Stimulated activated effector memory CD8-positive, alpha-beta T cell treated with anti-CD3 and anti-CD28 coated beads, Interleukin-12 subunit alpha, Interleukin-12 subunit beta, amount 100 ng/mL, for 72 hours (primary cell): ENCODE measurements around the gene CYBRD1.

ENCODE experiments used
- ATAC-seq: fragments of 150-1000 bp; cut with Tn5 transposase; 2 replicates; pipeline ENCODE4 v1.10.0; 2021
- DNase-seq, 2 donors: peaks; one replicate each; pipeline ENCODE4 v3.0.0; 2021 to 2022; ENCODE audit warnings: low spot score in 2 of 2
- H3K27ac Mint-ChIP-seq: one replicate; pipeline ENCODE4 v1.8.0; 2022; ENCODE audit warnings: mild to moderate bottlenecking, mixed read lengths
- H3K36me3 Mint-ChIP-seq: one replicate; pipeline ENCODE4 v1.8.0; 2022; ENCODE audit warnings: mild to moderate bottlenecking, mixed read lengths
- H3K4me1 Mint-ChIP-seq: one replicate; pipeline ENCODE4 v1.8.0; 2022; ENCODE audit warnings: mixed read lengths
- H3K4me3 Mint-ChIP-seq: one replicate; pipeline ENCODE4 v1.8.0; 2022; ENCODE audit warnings: mild to moderate bottlenecking, mixed read lengths
- H3K9me3 Mint-ChIP-seq: one replicate; pipeline ENCODE4 v1.8.0; 2022; ENCODE audit warnings: mixed read lengths

The CYBRD1 gene

DNA sequence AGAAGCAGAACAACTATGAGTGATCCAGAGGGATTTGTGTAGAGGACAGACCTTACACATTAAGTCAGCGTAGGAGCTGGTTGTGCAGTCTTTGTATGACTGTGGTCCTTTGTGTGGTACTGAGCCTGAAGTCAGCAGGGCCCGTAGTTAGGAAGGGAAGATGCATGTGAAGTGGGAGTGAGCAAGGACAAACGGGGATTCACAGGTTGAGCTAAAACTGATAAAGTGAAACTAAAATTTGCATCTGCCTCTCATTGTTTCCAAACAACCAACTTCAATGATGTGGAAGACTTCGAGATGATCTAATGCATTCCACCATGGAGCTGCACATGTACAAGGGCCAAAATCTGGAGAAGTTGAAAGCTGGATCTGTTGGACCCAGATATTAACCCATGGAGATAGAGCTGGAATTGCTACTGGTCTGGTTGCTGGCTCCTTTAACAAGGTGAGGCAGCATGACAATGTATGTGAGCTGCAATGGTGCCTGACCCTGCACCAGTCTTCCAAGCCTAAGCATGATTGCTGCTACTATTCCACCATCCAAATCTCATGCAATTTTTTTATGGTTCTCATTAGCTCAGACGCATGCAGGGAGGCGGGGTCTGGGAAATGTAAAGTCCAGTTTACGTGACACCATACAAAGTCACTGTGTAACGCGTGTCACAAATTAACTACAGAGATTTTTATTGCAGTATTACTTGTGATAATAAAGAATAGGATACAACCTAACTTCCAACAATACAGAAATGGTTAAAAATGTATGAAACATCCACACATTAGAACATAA, 12.1 kb upstream of the CYBRD1 start:
- Mint-ChIP-seq H3K27ac (no peak overlapping the region), H3K9me3 (no peaks in the 10 kb centered on the region), H3K36me3 (no peaks in the 10 kb centered on the region), H3K4me3 (no peak overlapping the region), H3K4me1 (peaks cover 7% of the 10 kb centered on the region)
- DNase-seq (no peak), ATAC-seq (peak; percentile 51)

- Mint-ChIP-seq H3K36me3 (no peaks in the 10 kb centered on the region), H3K4me3 (no peak overlapping the region), H3K4me1 (peaks cover 7% of the 10 kb centered on the region), H3K27ac (no peak overlapping the region), H3K9me3 (no peaks in the 10 kb centered on the region)
- DNase-seq: no peak
- no peak for ATAC-seq
Observed at GRCh38 chr2:171512014-171512413, 10.3 kb upstream of the CYBRD1 start.

DNA sequence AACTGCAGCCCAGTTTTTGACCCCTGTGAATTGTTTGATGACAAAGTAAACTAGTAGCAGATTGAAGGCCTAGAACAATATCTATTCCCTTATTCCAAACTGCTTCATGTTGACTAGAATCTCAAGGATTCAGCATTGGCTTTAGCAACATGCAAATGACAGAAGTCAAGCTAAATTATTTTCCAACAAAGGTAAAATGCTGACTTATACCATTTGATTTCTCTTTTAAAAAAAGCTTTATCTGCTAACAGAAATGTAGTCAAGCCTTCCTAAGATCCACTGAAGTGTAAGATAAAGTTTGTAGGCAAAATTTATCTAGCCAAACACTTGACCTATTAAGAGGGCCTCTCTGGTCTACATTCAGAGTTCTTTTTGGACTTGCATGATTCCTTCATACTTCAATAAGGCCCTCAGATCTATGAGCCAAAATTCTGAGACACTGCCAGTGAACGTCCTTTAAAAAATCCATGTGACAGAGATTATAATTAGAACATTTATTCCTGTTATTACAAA, 9.5 kb upstream of the CYBRD1 start:
- Mint-ChIP-seq H3K4me1 (peaks cover 7% of the 10 kb centered on the region), H3K4me3 (no peak overlapping the region), H3K36me3 (no peaks in the 10 kb centered on the region), H3K9me3 (no peaks in the 10 kb centered on the region), H3K27ac (no peak overlapping the region)
- ATAC-seq: no peak
- no peak for DNase-seq

- H3K36me3 Mint-ChIP-seq: no peaks in the 10 kb centered on the region
- no peak for ATAC-seq
Observed at GRCh38 chr2:171513719-171514160, 8.5 kb upstream of the CYBRD1 start.

GRCh38 chr2:171514908-171515582, 7.2 kb upstream of the CYBRD1 start:
- peaks cover 2% of the 10 kb centered on the region for H3K4me1 Mint-ChIP-seq
- no peaks in the 10 kb centered on the region for H3K9me3 Mint-ChIP-seq
- ATAC-seq (no peak), DNase-seq (no peak)
- no peaks in the 10 kb centered on the region for H3K36me3 Mint-ChIP-seq
- no peak overlapping the region for H3K4me3 Mint-ChIP-seq
- H3K27ac Mint-ChIP-seq: no peak overlapping the region

More at GRCh38 chr2:171513719-171514160, 8.5 kb upstream of the CYBRD1 start:
- Mint-ChIP-seq H3K4me3 (no peak overlapping the region), H3K4me1 (peaks cover 7% of the 10 kb centered on the region), H3K27ac (no peak overlapping the region), H3K9me3 (no peaks in the 10 kb centered on the region)
- no peak for DNase-seq

- H3K4me3 Mint-ChIP-seq: no peak overlapping the region
- no peak for DNase-seq
- H3K36me3 Mint-ChIP-seq: no peaks in the 10 kb centered on the region
- ATAC-seq: no peak
- no peaks in the 10 kb centered on the region for H3K9me3 Mint-ChIP-seq
- H3K27ac Mint-ChIP-seq: no peak overlapping the region
- no peaks in the 10 kb centered on the region for H3K4me1 Mint-ChIP-seq
Observed at GRCh38 chr2:171515672-171516298, 6.5 kb upstream of the CYBRD1 start.

GRCh38 chr2:171516793-171517192, 5.5 kb upstream of the CYBRD1 start:
- no peak overlapping the region for H3K27ac Mint-ChIP-seq
- H3K4me3 Mint-ChIP-seq: no peak overlapping the region
- no peaks in the 10 kb centered on the region for H3K9me3 Mint-ChIP-seq
- H3K4me1 Mint-ChIP-seq: peaks cover 2% of the 10 kb centered on the region
- H3K36me3 Mint-ChIP-seq: no peaks in the 10 kb centered on the region
- no peak for DNase-seq
- no peak for ATAC-seq

GRCh38 chr2:171520471-171520870, 1.8 kb upstream of the CYBRD1 start:
- peaks cover 10% of the 10 kb centered on the region for H3K4me1 Mint-ChIP-seq
- DNase-seq: no peak

GRCh38 chr2:171521361-171522051, 768 bp upstream of the CYBRD1 start:
- Mint-ChIP-seq H3K4me3 (peak overlapping the region; percentile 74), H3K4me1 (peaks cover 10% of the 10 kb centered on the region), H3K27ac (no peak overlapping the region), H3K9me3 (no peaks in the 10 kb centered on the region), H3K36me3 (no peaks in the 10 kb centered on the region)
- DNase-seq: no peak
- no peak for ATAC-seq

More at GRCh38 chr2:171520471-171520870, 1.8 kb upstream of the CYBRD1 start:
- Mint-ChIP-seq H3K36me3 (no peaks in the 10 kb centered on the region), H3K9me3 (no peaks in the 10 kb centered on the region), H3K27ac (no peak overlapping the region), H3K4me3 (no peak overlapping the region)
- ATAC-seq: no peak

GRCh38 chr2:171522788-171523087, 464 bp downstream of the CYBRD1 start:
- Mint-ChIP-seq H3K9me3 (no peaks in the 10 kb centered on the region), H3K36me3 (no peaks in the 10 kb centered on the region), H3K4me3 (peak overlapping the region; percentile 74), H3K27ac (no peak overlapping the region), H3K4me1 (peaks cover 10% of the 10 kb centered on the region)
- ATAC-seq (peak; percentile 61), DNase-seq (peak in 1 of 2 donors; percentile 55)

- no peak overlapping the region for H3K27ac Mint-ChIP-seq
- H3K36me3 Mint-ChIP-seq: no peaks in the 10 kb centered on the region
- H3K9me3 Mint-ChIP-seq: no peaks in the 10 kb centered on the region
- DNase-seq: peak; percentile 3 to 56
- ATAC-seq: peak; percentile 53
- peaks cover 10% of the 10 kb centered on the region for H3K4me1 Mint-ChIP-seq
- H3K4me3 Mint-ChIP-seq: peak overlapping the region; percentile 74
Observed at GRCh38 chr2:171523088-171524017, 1.1 kb downstream of the CYBRD1 start.

DNA sequence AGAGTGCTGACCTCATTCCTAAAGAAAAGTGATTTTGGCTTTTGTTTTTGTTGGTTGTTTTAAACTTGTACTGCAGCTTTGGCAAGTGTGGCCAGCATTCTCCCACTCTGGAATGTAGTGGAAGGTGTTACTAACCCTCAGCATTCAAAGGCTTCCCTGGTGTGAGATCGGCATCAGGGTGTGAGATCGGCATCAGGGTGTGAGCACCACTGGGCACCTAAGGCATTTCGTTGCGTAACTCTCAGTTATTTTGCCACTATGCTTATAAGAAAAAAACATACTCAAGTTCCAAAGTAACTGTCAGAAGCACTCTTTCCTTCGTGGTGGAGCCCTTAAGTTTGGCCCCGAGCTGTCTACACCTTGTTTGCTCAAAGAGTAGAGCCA, 1.7 kb downstream of the CYBRD1 start:
- Mint-ChIP-seq H3K9me3 (no peaks in the 10 kb centered on the region), H3K27ac (no peak overlapping the region), H3K36me3 (no peaks in the 10 kb centered on the region), H3K4me1 (peaks cover 10% of the 10 kb centered on the region), H3K4me3 (peak overlapping the region; percentile 74)
- DNase-seq: no peak
- no peak for ATAC-seq

DNA sequence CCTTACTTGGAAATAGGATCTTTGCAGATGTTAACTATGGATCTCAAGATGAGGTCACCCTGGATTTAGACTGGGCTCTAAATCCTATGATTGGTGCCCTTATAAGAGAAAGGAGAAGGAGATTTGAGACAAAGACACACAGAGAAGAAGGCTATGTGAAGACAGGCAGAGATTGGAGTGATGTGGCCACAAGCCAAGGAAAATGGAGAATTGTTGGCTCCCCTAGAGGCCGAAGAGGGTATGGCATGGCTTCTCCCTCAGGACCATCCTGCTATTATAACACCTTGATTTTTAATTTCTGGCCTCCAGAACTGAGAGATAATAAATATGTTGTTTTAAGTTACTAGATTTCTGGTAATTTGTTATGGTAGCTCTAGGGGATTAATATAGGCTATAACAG, 7.6 kb downstream of the CYBRD1 start:
- DNase-seq (peak in 1 of 2 donors; percentile 53), ATAC-seq (no peak)
- Mint-ChIP-seq H3K36me3 (no peaks in the 10 kb centered on the region), H3K4me3 (no peak overlapping the region), H3K4me1 (no peaks in the 10 kb centered on the region), H3K27ac (no peak overlapping the region), H3K9me3 (peaks cover 4% of the 10 kb centered on the region)

GRCh38 chr2:171530378-171530777, 8.1 kb downstream of the CYBRD1 start:
- Mint-ChIP-seq H3K4me3 (no peak overlapping the region), H3K4me1 (no peaks in the 10 kb centered on the region)

More at GRCh38 chr2:171530378-171530777, 8.1 kb downstream of the CYBRD1 start:
- H3K36me3 Mint-ChIP-seq: no peaks in the 10 kb centered on the region
- no peak overlapping the region for H3K27ac Mint-ChIP-seq
- ATAC-seq (no peak), DNase-seq (no peak)
- peaks cover 4% of the 10 kb centered on the region for H3K9me3 Mint-ChIP-seq
